DMS53 treated with DMSO at 0.1 percent for 48 hours (cell line): ENCODE results near the gene DYNLT2B.
"Not testable (repeated sequence)": the region's sequence is repeated elsewhere in the genome, so short reads cannot be mapped to it uniquely, and the experiment has no call there.

Source experiments
- DNase-seq: peaks from one replicate; lab custom pipeline; 2025; ENCODE audit not compliant: unreplicated experiment; lab: John Stamatoyannopoulos, UW

Gene DYNLT2B

DNA sequence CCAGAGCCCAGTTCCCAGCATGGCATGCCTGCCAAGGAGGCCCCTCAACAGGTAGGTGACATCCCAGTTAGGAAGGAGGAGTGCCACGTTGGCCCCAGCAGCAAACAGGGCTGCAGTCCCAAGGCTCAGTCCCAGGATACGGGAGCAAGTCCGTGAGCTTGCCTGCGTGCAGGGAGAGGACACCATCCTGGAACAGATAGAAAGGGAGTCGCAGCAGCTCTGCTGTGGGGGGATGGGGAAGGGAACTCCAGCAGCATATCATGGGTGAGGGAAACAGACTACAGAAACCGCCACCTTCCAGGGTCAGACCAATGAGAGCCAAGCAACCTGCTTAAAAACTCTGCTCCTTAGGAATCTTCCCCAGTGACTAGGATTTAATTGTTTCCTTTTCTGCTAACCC is 9.4 kb upstream of the DYNLT2B start:
- DNase-seq = no peak

DNA sequence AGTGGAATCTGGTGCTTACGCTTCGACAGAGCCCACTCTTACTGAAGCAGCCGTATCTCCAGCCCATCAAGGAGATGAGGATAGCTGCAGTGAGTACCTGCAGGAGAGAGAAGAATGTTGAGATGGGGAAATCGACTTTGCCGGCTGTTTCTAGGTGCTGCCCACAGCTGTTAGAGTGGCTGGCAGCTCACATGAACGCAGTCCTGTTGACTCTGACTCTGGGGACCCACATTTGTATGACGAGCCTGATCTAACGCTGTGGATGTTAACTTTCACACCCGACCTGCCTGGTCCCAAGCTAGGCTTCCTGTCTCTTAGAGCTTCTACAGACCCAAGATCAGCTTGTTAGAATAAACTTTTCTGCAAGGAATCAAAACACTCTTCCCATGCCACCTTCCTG is 8.9 kb upstream of the DYNLT2B start:
- DNase-seq = no peak

DNA sequence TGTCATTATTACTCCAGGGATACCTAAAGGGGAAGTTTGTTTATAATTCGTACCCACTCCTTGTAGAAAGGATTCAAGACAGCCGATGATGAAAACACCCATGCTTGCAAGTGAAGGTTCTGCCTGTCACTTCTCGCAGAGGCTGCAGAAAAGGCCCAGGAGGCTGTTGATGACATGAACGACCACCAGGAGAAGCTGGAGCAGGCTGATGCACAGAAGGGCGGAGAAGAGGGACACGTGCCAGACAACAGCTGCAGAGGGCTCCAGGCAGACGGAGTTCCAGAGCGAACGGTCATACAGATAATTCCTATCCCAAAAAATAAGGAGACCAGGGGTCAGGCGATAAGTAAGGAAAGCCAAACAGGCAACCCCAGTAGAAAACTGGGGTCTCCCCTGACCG is 5.7 kb upstream of the DYNLT2B start:
- no peak for DNase-seq

DNA sequence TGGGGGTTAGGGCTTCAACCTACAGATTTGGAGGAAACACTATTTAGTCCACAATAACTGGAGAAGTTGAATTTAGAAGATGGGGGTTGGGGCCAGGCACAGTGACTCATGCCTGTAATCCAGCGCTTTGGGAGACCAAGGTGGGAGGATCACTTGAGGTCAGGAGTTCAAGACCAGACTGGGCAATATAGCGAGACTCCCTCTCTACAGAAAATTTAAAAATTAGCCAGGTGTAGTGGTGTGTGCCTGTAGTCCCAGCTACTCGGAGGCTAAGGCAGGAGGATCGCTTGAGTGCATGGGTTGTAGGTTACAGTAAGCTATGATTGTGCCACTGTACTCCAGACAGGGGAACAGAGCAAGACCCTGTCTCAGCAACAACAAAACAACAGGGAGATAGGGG is 5.0 kb upstream of the DYNLT2B start:
- no peak for DNase-seq

DNA sequence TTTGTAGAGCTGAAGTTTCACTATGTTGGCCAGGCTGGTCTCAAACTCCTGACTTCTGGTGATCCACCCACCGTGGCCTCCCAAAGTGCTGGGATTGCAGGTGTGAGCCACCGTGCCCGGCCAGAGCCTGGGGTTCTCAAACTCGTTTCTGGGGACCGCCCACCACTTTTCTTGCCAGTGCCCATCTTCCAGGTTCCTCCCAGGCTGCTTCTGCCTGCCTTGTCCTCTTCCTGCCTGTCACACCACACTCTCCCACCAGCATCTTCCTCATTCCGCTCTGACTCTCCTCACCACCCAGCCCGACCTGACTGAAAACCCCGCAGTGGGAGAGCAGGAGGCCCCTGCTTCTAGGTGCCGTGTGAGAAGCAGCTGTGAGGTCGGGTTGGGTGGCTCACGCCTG is 3.1 kb upstream of the DYNLT2B start:
- no peak for DNase-seq

DNA sequence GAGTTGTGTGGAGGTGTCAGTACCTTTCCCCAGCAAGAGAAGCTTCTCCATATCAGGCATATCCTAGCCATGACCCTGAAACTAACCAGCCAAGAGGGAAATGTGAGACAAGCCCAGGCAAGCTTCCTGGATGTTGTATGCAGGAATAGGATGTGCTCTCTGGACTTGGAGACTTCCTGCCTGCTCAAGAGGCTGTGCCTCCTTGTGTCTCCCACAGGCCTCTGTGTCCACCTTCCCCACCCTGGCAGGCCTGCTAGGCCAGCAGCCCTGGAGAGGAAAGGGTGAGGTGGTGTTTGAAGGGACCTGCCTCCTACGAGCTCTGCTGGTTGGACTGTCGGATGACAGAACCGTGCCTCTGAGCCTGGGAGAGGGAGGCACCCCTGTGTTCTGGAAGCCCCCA is 2.1 kb upstream of the DYNLT2B start:
- DNase-seq = no peak

DNA sequence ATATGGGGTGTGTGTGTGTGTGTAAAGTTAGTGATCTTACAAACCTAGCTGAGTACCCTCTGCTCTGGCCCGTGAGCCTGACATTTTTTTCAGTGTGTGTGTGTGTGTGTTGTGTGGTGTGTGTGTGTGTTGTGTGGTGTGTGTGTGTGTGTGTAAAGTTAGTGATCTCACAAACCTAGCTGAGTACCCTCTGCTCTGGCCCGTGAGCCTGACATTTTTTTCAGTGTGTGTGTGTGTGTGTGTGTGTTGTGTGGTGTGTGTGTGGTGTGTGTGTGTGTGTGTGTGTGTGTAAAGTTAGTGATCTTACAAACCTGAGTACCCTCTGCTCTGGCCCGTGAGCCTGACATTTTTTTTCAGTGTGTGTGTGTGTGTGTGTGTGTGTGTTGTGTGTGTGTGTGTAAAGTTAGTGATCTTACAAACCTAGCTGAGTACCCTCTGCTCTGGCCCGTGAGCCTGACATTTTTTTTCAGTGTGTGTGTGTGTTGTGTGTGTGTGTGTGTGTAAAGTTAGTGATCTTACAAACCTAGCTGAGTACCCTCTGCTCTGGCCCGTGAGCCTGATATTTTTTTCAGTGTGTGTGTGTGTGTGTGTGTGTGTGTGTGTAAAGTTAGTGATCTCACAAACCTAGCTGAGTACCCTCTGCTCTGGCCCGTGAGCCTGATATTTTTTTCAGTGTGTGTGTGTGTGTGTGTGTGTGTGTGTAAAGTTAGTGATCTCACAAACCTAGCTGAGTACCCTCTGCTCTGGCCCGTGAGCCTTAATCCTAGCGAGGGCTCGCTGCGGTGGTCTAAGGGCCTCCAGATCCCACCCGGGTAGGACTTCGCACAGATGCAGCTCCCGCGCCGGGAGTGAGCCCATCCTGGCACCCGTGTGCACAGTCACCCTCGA is 997 bp downstream of the DYNLT2B start:
- not testable (repeated sequence) for DNase-seq

DNA sequence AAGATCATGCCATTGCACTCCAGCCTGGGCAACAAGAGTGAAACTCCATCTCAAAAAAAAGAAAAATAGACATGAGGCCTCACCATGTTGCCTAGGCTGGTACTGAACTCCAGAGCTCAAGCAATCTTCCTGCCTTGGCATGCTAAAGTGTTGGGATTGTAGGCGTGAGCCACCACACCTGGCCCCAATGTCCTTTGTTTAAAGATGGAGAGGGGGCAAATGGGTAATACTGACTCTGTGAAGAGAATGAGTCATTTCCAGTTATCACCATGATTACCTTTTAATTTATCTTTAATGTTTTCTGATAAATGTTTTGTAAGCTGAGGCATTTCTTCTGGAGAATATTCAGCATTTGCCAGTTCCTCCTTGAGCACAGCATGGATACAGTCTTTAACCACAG is 2.2 kb downstream of the DYNLT2B start:
- DNase-seq = no peak

DNA sequence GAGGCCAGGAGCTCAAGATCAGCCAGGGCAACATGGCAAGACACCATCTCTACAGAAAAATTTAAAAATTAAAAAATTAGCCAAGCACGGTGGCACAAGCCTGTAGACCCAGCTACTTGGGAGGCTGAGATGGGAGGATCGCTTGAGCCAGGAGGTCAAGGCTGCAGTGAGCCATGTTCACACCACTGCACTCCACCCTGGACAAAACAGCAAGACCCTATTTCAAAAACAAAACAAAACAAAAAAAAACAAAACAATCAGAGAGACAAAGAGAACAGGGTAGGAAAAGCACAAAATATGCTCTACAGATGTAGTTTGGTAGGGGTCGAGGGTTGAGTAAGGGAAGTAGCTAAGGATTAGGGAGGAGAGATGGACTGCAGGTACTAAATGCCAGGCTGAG is 3.4 kb downstream of the DYNLT2B start:
- no peak for DNase-seq

DNA sequence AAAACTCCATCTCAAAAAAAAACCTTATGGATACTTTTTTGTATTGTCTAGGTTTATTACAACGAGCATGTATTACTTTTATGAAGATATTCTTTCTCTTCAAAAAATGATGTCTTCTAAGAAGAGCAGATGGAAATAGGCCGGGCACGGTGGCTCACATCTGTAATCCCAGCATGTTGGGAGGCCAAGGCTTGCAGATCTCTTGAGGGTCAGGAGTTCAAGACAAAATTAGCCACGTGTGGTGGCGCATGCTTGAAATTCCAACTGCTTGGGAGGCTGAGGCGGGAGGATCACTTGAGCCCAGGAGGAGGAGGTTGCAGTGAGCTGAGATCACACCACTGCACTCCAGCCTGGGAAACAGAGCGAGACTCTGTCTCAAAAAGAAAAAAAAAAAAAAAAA is 4.0 kb downstream of the DYNLT2B start:
- DNase-seq = not testable (repeated sequence)

DNA sequence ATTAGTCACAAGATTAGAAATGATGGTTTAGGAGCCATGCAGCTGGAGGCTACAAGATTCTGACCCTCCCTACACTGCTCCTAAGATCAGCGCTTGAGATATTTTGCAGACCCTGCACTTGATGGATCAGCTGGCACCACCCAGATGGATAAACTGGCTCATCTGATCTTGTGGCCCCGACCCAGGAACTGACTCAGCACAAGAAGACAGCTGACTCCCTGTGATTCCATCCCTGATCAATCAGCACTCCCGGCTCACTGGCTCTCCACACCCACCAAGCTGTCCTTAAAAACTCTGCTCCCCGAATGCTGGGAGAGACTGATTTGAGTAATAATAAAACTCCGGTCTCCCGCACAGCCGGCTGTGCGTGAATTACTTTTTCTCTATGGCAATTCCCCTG is 15.1 kb downstream of the DYNLT2B start:
- DNase-seq = not testable (repeated sequence)

DNA sequence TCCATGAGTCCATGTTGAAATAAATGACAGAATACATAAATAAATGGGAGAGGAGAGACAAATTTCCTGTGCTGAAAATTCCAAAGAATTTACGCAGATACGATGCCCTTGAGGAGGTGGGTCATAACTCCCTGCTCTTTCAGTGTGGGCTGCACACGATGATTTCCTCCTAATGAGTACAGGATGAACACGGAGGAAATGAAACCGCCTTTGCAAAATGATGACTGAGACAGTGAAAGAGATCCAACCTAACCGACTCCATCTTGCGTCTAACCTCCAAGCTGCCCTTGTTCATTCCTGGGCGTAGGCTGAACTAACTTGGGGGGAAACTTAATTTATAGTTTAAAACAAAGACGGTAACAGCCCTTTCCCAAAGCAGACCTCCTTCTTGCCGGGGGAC is 15.5 kb downstream of the DYNLT2B start:
- DNase-seq = not testable (repeated sequence)

DNA sequence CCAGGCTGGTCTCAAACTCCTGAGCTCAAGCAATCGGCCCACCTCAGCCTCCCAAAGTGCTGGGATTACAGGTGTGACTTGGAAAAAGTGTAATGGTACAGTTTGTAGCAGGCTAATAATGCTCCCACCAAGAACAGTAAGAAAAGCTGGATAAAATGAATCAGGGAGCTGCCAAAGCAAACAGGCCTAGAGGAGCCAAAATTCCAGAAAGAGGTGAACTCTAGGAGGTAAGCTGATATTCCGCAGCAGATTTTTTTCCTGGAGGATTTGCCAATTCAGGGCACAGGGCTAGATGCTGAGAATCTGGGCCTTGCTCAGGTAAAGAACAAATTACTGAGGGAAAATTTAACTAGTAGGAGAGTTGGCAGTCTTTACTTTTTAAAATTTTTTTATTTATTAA is 19.5 kb downstream of the DYNLT2B start:
- DNase-seq = no peak

DNA sequence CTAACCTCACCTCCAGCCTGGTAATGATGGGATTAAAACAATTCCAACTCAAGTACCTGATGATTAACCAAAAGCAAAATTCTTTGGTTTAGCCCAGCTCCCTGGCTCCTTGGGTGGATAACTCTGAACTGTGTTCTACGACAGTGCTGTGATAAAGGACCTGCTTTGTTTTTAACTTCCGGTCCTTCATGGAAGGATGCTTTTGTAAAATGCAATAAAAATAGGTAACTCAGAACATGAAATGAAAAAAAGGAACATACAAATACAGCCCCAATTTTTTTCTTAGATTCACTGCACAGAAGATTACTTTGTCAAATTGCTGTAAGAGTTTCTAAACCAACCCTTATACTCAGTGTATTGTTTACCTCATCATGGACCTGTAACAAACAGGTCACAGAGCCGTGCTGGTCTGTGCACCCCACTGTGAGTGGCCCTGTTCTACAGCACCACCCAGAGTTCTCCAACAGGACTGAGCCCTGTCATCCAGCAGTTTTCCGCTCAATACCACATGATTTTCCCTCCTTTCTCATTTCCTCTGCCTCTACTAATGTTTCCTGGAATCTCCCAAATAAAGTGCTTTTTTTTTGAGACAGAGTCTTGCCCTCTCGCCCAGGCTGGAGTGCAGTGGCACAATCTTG is 25.6 kb downstream of the DYNLT2B start:
- no peak for DNase-seq

DNA sequence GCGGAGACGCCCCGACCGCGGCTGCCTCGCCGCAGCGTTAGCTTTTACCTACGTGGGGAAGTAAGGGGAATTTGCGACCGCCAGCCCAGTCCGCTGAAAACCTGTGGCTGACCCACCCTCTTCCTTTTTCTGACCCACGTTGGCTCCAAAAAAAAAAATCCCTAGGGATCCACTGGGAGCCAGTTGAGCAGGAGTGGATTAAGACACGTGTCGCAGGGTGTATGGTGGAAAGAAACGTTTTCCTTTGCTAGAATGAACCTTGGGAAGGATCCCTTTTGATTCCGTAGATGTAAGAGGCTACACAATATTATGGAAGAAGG is 29.9 kb downstream of the DYNLT2B start:
- no peak for DNase-seq

DNA sequence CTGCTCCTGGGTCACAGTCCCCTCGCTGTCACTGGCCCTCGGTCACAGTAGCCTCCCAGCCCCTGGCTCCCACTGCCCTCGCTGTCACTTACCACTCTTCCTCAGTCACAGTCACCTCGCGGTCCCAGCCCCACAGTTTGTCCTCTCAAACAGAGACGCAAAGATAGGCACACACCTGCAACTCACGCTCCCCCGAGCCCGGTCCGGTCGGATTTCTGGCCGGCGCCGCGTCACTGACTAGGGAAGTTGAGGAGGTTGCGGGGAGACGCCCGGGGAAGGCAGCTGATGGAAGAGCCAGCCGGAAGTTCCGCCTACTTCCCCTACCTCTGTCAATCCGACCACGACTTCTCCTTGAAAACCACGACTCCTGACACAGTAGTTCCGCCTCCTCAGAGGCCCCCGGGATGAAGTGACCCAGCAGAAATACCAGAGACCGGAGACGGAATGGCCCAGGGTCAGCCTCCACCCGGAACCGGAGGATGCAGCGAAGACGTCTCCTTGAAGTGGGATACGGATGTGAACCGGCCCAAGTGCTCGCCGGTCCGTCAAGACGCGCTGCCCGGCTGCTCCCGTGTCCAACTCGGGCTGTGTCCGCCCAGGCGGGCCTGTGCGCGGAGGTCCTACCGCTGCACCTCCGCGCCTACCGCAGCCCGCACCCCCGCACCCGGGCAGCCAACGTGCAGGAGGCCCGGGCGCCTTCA is 30.4 kb downstream of the DYNLT2B start, which contains the start of gene PCYT1A:
PCYT1A (minus strand) TSS at position 287 of the 701 bp plus-strand sequence. CDS start 17,195 bp downstream, outside the sequence.
- peak; percentile 83 for DNase-seq

DNA sequence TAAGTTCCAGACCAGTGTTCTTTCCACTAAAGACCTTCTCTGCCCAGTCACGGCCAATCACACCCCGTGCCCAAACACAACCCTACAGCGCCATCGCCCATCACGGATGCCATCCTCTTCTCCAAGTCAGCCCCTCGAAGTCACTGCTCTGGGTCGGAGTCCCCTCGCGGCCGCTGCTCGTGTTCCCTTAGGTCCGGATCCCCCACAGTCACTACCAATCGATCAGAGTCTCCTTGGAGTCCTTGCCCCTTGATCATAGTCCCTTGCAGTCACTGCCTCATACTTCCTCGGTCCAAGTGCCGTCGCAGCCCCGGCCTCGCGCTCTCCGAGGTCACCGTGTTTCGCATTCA is 31.0 kb downstream of the DYNLT2B start:
- DNase-seq = no peak

DNA sequence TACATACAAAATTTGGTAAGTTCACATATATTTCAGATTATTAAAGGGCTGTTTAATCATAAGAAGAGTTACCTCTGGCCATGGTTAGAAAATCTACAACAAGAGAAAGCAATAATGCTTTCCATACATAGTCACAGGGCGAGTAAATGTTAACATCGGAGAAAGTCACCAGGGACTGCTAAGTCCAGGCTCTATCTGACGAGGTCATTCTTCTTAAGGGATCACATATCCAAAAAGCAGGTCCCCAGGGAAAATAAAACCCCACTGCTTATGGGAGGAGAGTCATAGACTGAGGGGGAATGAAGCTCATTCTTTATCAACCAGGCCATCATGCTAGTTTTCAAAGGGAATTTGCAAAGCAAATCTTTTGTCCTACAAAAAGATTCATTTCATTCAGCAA is 33.6 kb downstream of the DYNLT2B start:
- no peak for DNase-seq

DNA sequence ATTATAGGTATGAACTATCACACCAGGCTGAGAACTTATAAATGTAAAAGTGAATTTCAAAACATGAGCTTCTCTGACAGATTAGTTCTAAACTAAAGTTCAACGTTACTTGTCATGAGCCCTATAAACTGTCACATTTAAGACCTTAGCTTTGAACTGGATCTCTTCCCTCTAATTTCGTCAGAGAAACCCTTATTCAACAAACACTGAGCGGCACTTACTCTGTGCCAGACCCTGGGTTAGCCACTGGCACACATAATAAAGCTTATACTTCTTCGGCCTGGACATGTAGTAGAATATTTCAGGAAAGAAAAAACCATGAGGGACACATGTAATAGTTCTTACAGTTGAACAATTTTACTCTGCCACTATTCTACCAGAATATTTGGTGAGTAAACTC is 36.1 kb downstream of the DYNLT2B start:
- DNase-seq = no peak

DNA sequence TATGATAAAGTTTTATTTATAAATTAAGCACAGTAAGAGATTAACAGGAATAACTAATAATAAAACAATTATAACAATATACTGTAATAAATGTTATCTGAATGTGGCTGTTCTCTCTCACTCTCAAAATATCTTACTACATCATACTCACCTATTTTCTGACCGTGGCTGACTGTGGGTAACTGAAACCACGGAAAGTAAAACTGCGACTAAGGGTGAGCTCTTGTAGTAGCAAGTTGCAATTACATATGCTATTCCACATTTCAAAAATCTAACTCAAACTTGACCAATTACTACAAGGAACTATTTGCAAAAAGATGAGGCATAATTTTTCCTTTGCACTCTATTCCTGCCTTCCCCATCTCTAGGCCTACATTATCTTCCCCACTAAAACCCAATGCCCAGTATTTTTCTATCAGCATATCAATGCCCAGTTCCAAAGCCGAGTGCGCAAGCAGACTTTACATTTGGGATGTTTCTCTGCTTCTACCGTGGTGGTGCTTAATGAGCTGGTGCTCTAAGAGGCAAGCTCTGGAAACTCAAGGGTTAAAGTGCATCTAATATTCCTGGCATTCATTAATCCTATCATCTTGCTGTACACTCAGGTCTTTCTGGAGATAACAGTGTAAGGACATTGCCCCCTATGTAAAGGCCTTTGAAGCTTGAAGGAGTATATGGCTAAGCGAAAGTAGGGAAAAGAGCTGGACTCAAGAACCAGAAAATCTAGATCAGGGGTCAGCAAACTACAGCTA is 37.2 kb downstream of the DYNLT2B start:
- no peak for DNase-seq

DNA sequence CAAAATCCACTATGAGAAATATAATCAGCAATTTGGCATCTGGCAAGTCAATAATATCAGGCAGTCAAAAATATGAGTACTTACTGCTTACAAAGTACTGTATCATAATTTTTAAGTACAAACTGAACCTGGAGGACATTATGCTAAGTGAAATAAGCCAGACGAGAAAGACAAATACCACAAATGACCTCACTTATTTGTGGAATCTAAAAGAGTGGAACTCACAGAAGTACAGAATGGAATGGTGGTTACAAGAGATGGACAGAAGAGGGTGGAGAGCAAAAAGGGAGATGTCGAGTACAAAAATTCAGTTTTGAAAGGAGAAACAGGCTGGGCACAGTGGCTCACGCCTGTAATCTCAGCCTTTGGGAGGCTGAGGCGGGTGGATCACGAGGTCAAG is 42.9 kb downstream of the DYNLT2B start:
- no peak for DNase-seq
